H9 (cell line): ENCODE results near the gene CTSA. TPM values are rescaled to one million over a fixed set of nuclear protein-coding genes. Genes with fewer than 3 reads are reported as not detected.
A peak's percentile ranks its signal among the peaks of the same experiment; 100 is the strongest.

Experiments
- DNase-seq: peaks from one replicate; pipeline ENCODE4 v3.0.0-alpha.2; 2017
- H2AFZ ChIP-seq: one replicate; pipeline ENCODE4 v1.6.1; 2013; ENCODE audit warnings: mild to moderate bottlenecking, low read length, control low read depth, moderate library complexity
- H2AK5ac ChIP-seq: 2 replicates; pipeline ENCODE4 v1.6.1; 2013; ENCODE audit warnings: low read length, control low read depth, mixed read lengths; ENCODE audit not compliant: insufficient read length
- H2BK120ac ChIP-seq: one replicate; pipeline ENCODE4 v1.6.1; 2013; ENCODE audit warnings: low read depth, mild to moderate bottlenecking, low read length, control low read depth, inconsistent platforms; ENCODE audit not compliant: poor library complexity, severe bottlenecking
- H2BK12ac ChIP-seq: 2 replicates; pipeline ENCODE4 v1.6.1; 2013; ENCODE audit warnings: low read length, control low read depth, mixed read lengths, low read depth; ENCODE audit not compliant: insufficient read length
- H2BK15ac ChIP-seq: 2 replicates; pipeline ENCODE4 v1.6.1; 2013; ENCODE audit warnings: low read depth, low read length, control low read depth
- H2BK20ac ChIP-seq: one replicate; pipeline ENCODE4 v1.6.1; 2013; ENCODE audit warnings: low read depth, mild to moderate bottlenecking, low read length, control low read depth, inconsistent platforms; ENCODE audit not compliant: poor library complexity, severe bottlenecking
- H2BK5ac ChIP-seq: 2 replicates; pipeline ENCODE4 v1.6.1; 2013; ENCODE audit warnings: low read length, control low read depth, mixed read lengths; ENCODE audit not compliant: insufficient read length
- H3K14ac ChIP-seq: 2 replicates; pipeline ENCODE4 v1.6.1; 2013; ENCODE audit warnings: low read length, control low read depth; ENCODE audit not compliant: insufficient read depth
- H3K18ac ChIP-seq: 2 replicates; pipeline ENCODE4 v1.6.1; 2013; ENCODE audit warnings: low read depth, mild to moderate bottlenecking, mixed read lengths, low read length, control low read depth; ENCODE audit not compliant: insufficient read length
- H3K23ac ChIP-seq: 2 replicates; pipeline ENCODE4 v1.6.1; 2013; ENCODE audit warnings: low read length, control low read depth, mixed read lengths, low read depth; ENCODE audit not compliant: insufficient read length
- H3K23me2 ChIP-seq: 2 replicates; pipeline ENCODE4 v1.6.1; 2013; ENCODE audit warnings: low read depth, mild to moderate bottlenecking, mixed read lengths, low read length, control low read depth; ENCODE audit not compliant: insufficient read length, poor library complexity, severe bottlenecking
- H3K27ac ChIP-seq: 2 replicates; pipeline ENCODE4 v1.5.1; 2013; ENCODE audit warnings: low read length, control low read depth, mixed read lengths, low read depth; ENCODE audit not compliant: insufficient read length
- H3K27me3 ChIP-seq: 2 replicates; pipeline ENCODE4 v1.6.1; 2013; ENCODE audit warnings: low read length, control low read depth, inconsistent platforms; ENCODE audit not compliant: insufficient read depth
- H3K4ac ChIP-seq: 2 replicates; pipeline ENCODE4 v1.6.1; 2013; ENCODE audit warnings: low read depth, mild to moderate bottlenecking, control low read depth, inconsistent platforms, low read length, moderate library complexity
- H3K4me1 ChIP-seq: 2 replicates; pipeline ENCODE4 v1.6.1; 2013; ENCODE audit warnings: low read length, control low read depth, inconsistent platforms; ENCODE audit not compliant: insufficient read depth
- H3K4me2 ChIP-seq: 2 replicates; pipeline ENCODE4 v1.6.1; 2013; ENCODE audit warnings: low read length, control low read depth, mixed read lengths; ENCODE audit not compliant: insufficient read length, insufficient read depth
- H3K56ac ChIP-seq: 2 replicates; pipeline ENCODE4 v1.6.1; 2013; ENCODE audit warnings: low read depth, mild to moderate bottlenecking, mixed read lengths, low read length, control low read depth; ENCODE audit not compliant: insufficient read length
- H3K79me1 ChIP-seq: 2 replicates; pipeline ENCODE4 v1.6.1; 2013; ENCODE audit warnings: low read depth, mild to moderate bottlenecking, moderate library complexity, low read length, control low read depth, inconsistent platforms; ENCODE audit not compliant: insufficient read depth, poor library complexity, severe bottlenecking
- H3K79me2 ChIP-seq: 2 replicates; pipeline ENCODE4 v1.6.1; 2013; ENCODE audit warnings: low read length, control low read depth, inconsistent platforms; ENCODE audit not compliant: insufficient read depth
- H3K9ac ChIP-seq: 2 replicates; pipeline ENCODE4 v1.6.1; 2013; ENCODE audit warnings: low read length, control low read depth, mixed read lengths; ENCODE audit not compliant: insufficient read length; ENCODE audit errors: extremely low read depth
- H3K9me3 ChIP-seq: one replicate; pipeline ENCODE4 v1.6.1; 2013; ENCODE audit warnings: low read depth, low read length, inconsistent platforms; ENCODE audit not compliant: control insufficient read depth
- H3T11ph ChIP-seq: one replicate; pipeline ENCODE4 v1.6.1; 2013; ENCODE audit warnings: mild to moderate bottlenecking, low read length, control low read depth, inconsistent platforms
- H4K20me1 ChIP-seq: one replicate; pipeline ENCODE4 v1.6.1; 2013; ENCODE audit not compliant: control insufficient read depth, insufficient read length, insufficient read depth
- H4K5ac ChIP-seq: 2 replicates; pipeline ENCODE4 v1.6.1; 2013; ENCODE audit warnings: low read depth, mild to moderate bottlenecking, mixed read lengths, low read length, control low read depth; ENCODE audit not compliant: insufficient read length
- H4K8ac ChIP-seq: replicated peaks from 2 replicates; pipeline ENCODE4 v1.6.1; 2013; ENCODE audit warnings: low read length, control low read depth, mixed read lengths, low read depth; ENCODE audit not compliant: insufficient read length
- H4K91ac ChIP-seq: 2 replicates; pipeline ENCODE4 v1.6.1; 2013; ENCODE audit warnings: low read depth, mild to moderate bottlenecking, moderate library complexity, mixed read lengths, low read length, control low read depth; ENCODE audit not compliant: insufficient read length
- H3K27ac Mint-ChIP-seq, 3 experiments: 2 replicates in 2 of 3; 3 replicates in 1 of 3; pipeline ENCODE4 v1.8.0; 2020 to 2021; ENCODE audit warnings: mixed read lengths in 3 of 3, mild to moderate bottlenecking in 1 of 3, moderate library complexity in 1 of 3
- H3K27me3 Mint-ChIP-seq: 2 replicates; pipeline ENCODE4 v1.8.0; 2021; ENCODE audit warnings: low read depth, mild to moderate bottlenecking, moderate library complexity, mixed read lengths
- H3K36me3 Mint-ChIP-seq, 3 experiments: 2 replicates in 2 of 3; 3 replicates in 1 of 3; pipeline ENCODE4 v1.8.0; 2020 to 2021; ENCODE audit warnings: low read depth in 3 of 3, mixed read lengths in 3 of 3; ENCODE audit not compliant: insufficient read depth in 1 of 3
- H3K4me1 Mint-ChIP-seq, 2 experiments: 2 replicates each; pipeline ENCODE4 v1.8.0; 2020; ENCODE audit warnings: mixed read lengths in 2 of 2
- H3K4me3 Mint-ChIP-seq, 2 experiments: 2 replicates in 1 of 2; 3 replicates in 1 of 2; pipeline ENCODE4 v1.8.0; 2020 to 2021; ENCODE audit warnings: mild to moderate bottlenecking in 2 of 2, mixed read lengths in 2 of 2, moderate library complexity in 1 of 2
- H3K9me3 Mint-ChIP-seq, 2 experiments: 2 replicates in 1 of 2; 3 replicates in 1 of 2; pipeline ENCODE4 v1.8.0; 2020; ENCODE audit warnings: mild to moderate bottlenecking in 2 of 2, mixed read lengths in 2 of 2, moderate library complexity in 1 of 2
- CTCF ChIP-seq: fragments of 200-600 bp; sonication (generic); conservative IDR thresholded peaks from 3 replicates; pipeline ENCODE4 v1.8.0; 2021; ENCODE audit warnings: antibody characterized with exemption, mild to moderate bottlenecking
- WGBS: extraction: QIAGEN DNeasy Blood & Tissue Kit; methylation state at CpG from one replicate; pipeline ENCODE4 v1.1.7; 2013; ENCODE audit warnings: missing lambda C conversion rate, low lambda C conversion rate, mixed read lengths; ENCODE audit not compliant: insufficient read length; ENCODE audit errors: extremely low coverage; 5-methylcytosine and 5-hydroxymethylcytosine counted together
- total RNA-seq: library from RNA; stranded (reverse); gene quantifications from 2 replicates; pipeline ENCODE4 v1.2.1, GENCODE V29; 2021

CTSA gene
- total RNA-seq, 1 experiment from 2014 or later = 64.4 TPM

GRCh38 chr20:45911486-45912343 lies 20.6 kb downstream of the CTSA start, which contains the start of gene PLTP:
PLTP (minus strand) TSS chr20:45912155; CDS start chr20:45911452, 703 bp downstream.
- Mint-ChIP-seq H3K27me3 (no peaks in the 10 kb centered on the region), H3K36me3 (peaks cover 21 to 28% (median 24%) of the 10 kb centered on the region in 3 experiments; a peak in 6 of 7 replicates), H3K4me3 (peak within 1 kb of the TSS; percentile 81 to 92), H3K9me3 (no peaks in the 10 kb centered on the region), H3K27ac (peak within 1 kb of the TSS; percentile 94 to 99 (median 99)), H3K4me1 (peaks cover 6 to 16% of the 10 kb centered on the region in 2 experiments)
- Histone ChIP-seq H4K20me1 (no peaks in the 10 kb centered on the region), H3K9me3 (no peaks in the 10 kb centered on the region), H2AK5ac (no peak within 1 kb of the TSS), H4K8ac (no peak within 1 kb of the TSS), H2BK15ac (no peak within 1 kb of the TSS), H3K9ac (peak within 1 kb of the TSS; percentile 64), H2BK12ac (no peak within 1 kb of the TSS), H3K23ac (no peak within 1 kb of the TSS), H3K23me2 (peaks cover 16% of the 10 kb centered on the region), H2AFZ (no peak within 1 kb of the TSS), H3K14ac (peak within 1 kb of the TSS; percentile 62; the same call in 1 of the 2 replicates), H3K79me1 (no peaks in the 10 kb centered on the region), H4K5ac (no peak within 1 kb of the TSS), H3K27me3 (no peaks in the 10 kb centered on the region), H3K56ac (no peak within 1 kb of the TSS), H4K91ac (no peak within 1 kb of the TSS), H3K27ac (no peak within 1 kb of the TSS), H3K4me2 (peak within 1 kb of the TSS; percentile 91), H2BK20ac (no peak within 1 kb of the TSS), H3K79me2 (no peaks in the 10 kb centered on the region), H2BK120ac (no peak within 1 kb of the TSS), H2BK5ac (no peak within 1 kb of the TSS), H3K4ac (no peak within 1 kb of the TSS), H3T11ph (no peak within 1 kb of the TSS), H3K4me1 (no peaks in the 10 kb centered on the region), H3K18ac (peak within 1 kb of the TSS; percentile 54)
- peak; percentile 80 for DNase-seq
- TF ChIP-seq CTCF = no peak
- WGBS = no CpG with 5 or more reads among the region's 58 CpGs
